OCI-LY1 (cell line): Measurements from ENCODE around the gene CDH23.

Experiments used
- H2AFZ ChIP-seq: fragments of 200-600 bp; sonication (generic), shearing (Covaris generic); 2 replicates; pipeline ENCODE4 v1.6.0; 2014; ENCODE audit warnings: antibody characterized with exemption, mild to moderate bottlenecking, low read length
- H3F3A ChIP-seq: fragments of 200-600 bp; sonication (generic), shearing (Covaris generic); 2 replicates; pipeline ENCODE4 v1.6.0; 2014; ENCODE audit warnings: mild to moderate bottlenecking, antibody characterized with exemption, low read length, moderate library complexity; ENCODE audit not compliant: insufficient read depth
- H3K27ac ChIP-seq: fragments of 200-600 bp; sonication (generic); 2 replicates; pipeline ENCODE4 v1.5.1; 2014; ENCODE audit warnings: low read length, mixed run types, mild to moderate bottlenecking, low read depth; ENCODE audit not compliant: poor library complexity, severe bottlenecking
- H3K27me3 ChIP-seq: fragments of 200-600 bp; sonication (generic); 2 replicates; pipeline ENCODE4 v1.6.0; 2014; ENCODE audit warnings: antibody characterized with exemption, mild to moderate bottlenecking, low read length, moderate library complexity; ENCODE audit not compliant: insufficient read depth
- H3K36me3 ChIP-seq: fragments of 200-600 bp; sonication (generic); 2 replicates; pipeline ENCODE4 v1.6.1; 2014; ENCODE audit warnings: mild to moderate bottlenecking, antibody characterized with exemption, low read length, moderate library complexity, mixed read lengths; ENCODE audit not compliant: insufficient read depth
- H3K4me1 ChIP-seq: fragments of 200-600 bp; sonication (generic); 2 replicates; pipeline ENCODE4 v1.5.1; 2014; ENCODE audit warnings: mild to moderate bottlenecking, low read length, moderate library complexity; ENCODE audit not compliant: insufficient read depth, severe bottlenecking
- H3K4me2 ChIP-seq: fragments of 200-600 bp; sonication (generic), shearing (Covaris generic); 2 replicates; pipeline ENCODE4 v1.6.1; 2014; ENCODE audit warnings: low read length
- H3K4me3 ChIP-seq: fragments of 200-600 bp; sonication (generic); 2 replicates; pipeline ENCODE4 v1.5.1; 2014; ENCODE audit warnings: low read length, low read depth, mild to moderate bottlenecking, mixed read lengths; ENCODE audit not compliant: poor library complexity, severe bottlenecking
- H3K79me2 ChIP-seq: fragments of 200-600 bp; shearing (Covaris generic); 2 replicates; pipeline ENCODE4 v1.6.1; 2016; ENCODE audit warnings: mixed run types, low read length, mixed read lengths; ENCODE audit not compliant: insufficient read depth
- H3K9ac ChIP-seq: fragments of 200-600 bp; sonication (generic), shearing (Covaris generic); 2 replicates; pipeline ENCODE4 v1.6.1; 2014; ENCODE audit warnings: mild to moderate bottlenecking, low read length, mixed read lengths
- H3K9me2 ChIP-seq: fragments of 200-600 bp; sonication (generic), shearing (Covaris generic); 2 replicates; pipeline ENCODE4 v1.6.1; 2014; ENCODE audit warnings: low read depth, mild to moderate bottlenecking, low read length, mixed read lengths
- H3K9me3 ChIP-seq: fragments of 200-600 bp; shearing (Covaris generic); 2 replicates; pipeline ENCODE4 v1.6.1; 2014; ENCODE audit warnings: low read length, mixed read lengths
- H4K20me1 ChIP-seq: fragments of 200-600 bp; sonication (generic), shearing (Covaris generic); 2 replicates; pipeline ENCODE4 v1.6.0; 2016; ENCODE audit warnings: mild to moderate bottlenecking, low read length; ENCODE audit not compliant: insufficient read depth
- EZH2 ChIP-seq: fragments of 200-600 bp; sonication (generic), shearing (Covaris generic); IDR thresholded peaks from 2 replicates; pipeline ENCODE4 v1.8.0; 2017; ENCODE audit warnings: borderline replicate concordance, mixed run types, mild to moderate bottlenecking, antibody characterized with exemption, low read length, moderate library complexity, mixed read lengths
- TF ChIP-seq, protein P1 (sequence below): fragments of 200-600 bp; sonication (generic), shearing (Covaris generic); IDR thresholded peaks from 2 replicates; pipeline ENCODE4 v1.5.1; 2017; ENCODE audit warnings: mild to moderate bottlenecking, antibody characterized with exemption, low read length, moderate library complexity, mixed read lengths

CDH23 gene

DNA sequence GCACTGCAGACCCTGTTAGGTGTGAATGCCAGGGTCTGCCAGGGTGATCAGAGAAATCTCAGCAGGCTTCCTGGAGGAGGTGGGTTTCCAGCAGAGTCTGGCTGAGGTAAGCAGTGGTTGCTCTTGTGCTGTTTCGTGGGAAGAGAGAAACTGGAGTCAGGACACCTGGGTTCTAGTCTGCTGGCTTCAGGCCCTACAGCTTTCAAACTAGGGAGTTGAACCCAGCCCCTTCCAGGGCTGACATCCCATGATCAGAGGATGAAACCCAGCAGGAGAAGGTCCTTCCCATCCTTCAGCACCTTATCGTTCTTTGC, 116.8 kb downstream of the CDH23 start:
- TF ChIP-seq EZH2: no peak
- TF ChIP-seq, protein P1, sequence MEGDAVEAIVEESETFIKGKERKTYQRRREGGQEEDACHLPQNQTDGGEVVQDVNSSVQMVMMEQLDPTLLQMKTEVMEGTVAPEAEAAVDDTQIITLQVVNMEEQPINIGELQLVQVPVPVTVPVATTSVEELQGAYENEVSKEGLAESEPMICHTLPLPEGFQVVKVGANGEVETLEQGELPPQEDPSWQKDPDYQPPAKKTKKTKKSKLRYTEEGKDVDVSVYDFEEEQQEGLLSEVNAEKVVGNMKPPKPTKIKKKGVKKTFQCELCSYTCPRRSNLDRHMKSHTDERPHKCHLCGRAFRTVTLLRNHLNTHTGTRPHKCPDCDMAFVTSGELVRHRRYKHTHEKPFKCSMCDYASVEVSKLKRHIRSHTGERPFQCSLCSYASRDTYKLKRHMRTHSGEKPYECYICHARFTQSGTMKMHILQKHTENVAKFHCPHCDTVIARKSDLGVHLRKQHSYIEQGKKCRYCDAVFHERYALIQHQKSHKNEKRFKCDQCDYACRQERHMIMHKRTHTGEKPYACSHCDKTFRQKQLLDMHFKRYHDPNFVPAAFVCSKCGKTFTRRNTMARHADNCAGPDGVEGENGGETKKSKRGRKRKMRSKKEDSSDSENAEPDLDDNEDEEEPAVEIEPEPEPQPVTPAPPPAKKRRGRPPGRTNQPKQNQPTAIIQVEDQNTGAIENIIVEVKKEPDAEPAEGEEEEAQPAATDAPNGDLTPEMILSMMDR: no peak
- H3K4me1 ChIP-seq: no peaks in the 10 kb centered on the region
- H3K9ac ChIP-seq: no peak overlapping the region
- H3K79me2 ChIP-seq: no peaks in the 10 kb centered on the region
- H3K27me3 ChIP-seq: peaks cover 4% of the 10 kb centered on the region; the same call in 1 of the 2 replicates
- no peaks in the 10 kb centered on the region for H3K9me2 ChIP-seq
- H4K20me1 ChIP-seq: no peaks in the 10 kb centered on the region
- H3F3A ChIP-seq: no peaks in the 10 kb centered on the region
- no peak overlapping the region for H3K4me2 ChIP-seq
- H2AFZ ChIP-seq: no peak overlapping the region
- H3K9me3 ChIP-seq: no peaks in the 10 kb centered on the region
- H3K27ac ChIP-seq: no peak overlapping the region
- no peaks in the 10 kb centered on the region for H3K36me3 ChIP-seq
- H3K4me3 ChIP-seq: no peak overlapping the region

DNA sequence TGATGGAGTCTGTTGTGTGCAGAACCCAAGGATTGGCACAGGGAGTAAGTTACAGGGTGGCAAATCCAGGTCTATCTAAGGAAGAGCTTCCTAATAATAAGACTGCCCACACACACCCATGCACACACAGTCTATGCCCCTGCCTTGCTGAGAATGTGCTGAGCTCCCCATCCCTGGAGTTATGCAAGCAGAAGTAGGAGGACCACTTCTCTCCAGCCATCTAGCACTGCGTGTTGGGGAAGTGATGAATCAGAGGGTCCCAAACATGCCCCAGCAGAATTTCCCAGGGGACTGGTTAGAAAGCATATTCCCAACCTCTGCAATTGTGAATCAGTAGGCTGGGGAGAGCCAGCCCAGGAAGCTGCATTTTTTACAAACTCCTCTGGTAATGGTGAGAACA, 117.2 kb downstream of the CDH23 start:
- Histone ChIP-seq H3K4me1 (no peaks in the 10 kb centered on the region), H3K27me3 (peaks cover 4% of the 10 kb centered on the region; the same call in 1 of the 2 replicates), H3K79me2 (no peaks in the 10 kb centered on the region), H3K4me3 (no peak overlapping the region), H3K9ac (no peak overlapping the region), H3K9me2 (no peaks in the 10 kb centered on the region), H3F3A (no peaks in the 10 kb centered on the region), H3K4me2 (no peak overlapping the region), H3K9me3 (no peaks in the 10 kb centered on the region), H2AFZ (no peak overlapping the region), H4K20me1 (no peaks in the 10 kb centered on the region), H3K36me3 (no peaks in the 10 kb centered on the region), H3K27ac (no peak overlapping the region)
- TF ChIP-seq EZH2: no peak
- TF ChIP-seq, protein P1: no peak

DNA sequence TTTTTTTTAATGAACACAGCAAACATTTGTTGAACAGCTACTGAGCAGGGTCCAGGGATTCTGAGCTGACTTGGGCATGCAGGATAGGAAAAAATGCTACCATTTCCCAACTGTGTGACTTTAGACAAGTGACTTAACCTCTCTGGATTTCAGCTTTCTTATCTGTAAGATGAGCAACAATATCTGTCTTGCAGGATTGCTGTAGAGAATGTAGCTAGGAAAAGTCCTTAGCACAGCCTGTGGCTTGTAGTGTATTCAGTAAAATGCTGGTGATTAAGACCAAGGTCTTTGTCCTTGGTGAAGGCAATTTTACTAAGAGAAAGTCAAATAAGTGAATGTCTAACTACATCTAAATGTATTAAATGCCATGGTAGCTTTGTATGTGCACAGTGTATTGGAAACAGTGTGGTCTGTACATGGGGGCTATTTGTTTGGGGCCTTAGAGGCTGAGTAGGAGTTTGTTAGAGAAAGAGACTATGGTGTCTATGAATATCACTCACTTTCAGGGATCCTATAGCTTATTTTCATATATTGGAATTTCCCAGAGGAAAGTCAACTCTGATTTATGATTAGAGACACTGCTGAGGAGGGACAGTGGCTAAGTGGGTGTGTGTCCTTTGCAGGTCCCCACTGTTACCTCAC, 118.9 kb downstream of the CDH23 start:
- Histone ChIP-seq H3K9ac (no peak overlapping the region), H3K4me1 (no peaks in the 10 kb centered on the region), H3K36me3 (no peaks in the 10 kb centered on the region), H3K4me2 (no peak overlapping the region), H4K20me1 (no peaks in the 10 kb centered on the region), H3F3A (no peaks in the 10 kb centered on the region), H3K4me3 (no peak overlapping the region), H2AFZ (no peak overlapping the region), H3K27ac (no peak overlapping the region), H3K27me3 (no peaks in the 10 kb centered on the region; the same call in 1 of the 2 replicates), H3K79me2 (no peaks in the 10 kb centered on the region), H3K9me3 (no peaks in the 10 kb centered on the region), H3K9me2 (no peaks in the 10 kb centered on the region)
- no peak for TF ChIP-seq EZH2
- TF ChIP-seq, protein P1: no peak
